Measurements from ENCODE around the gene NRXN3. TPM values are rescaled to one million over a fixed set of nuclear protein-coding genes. Genes with fewer than 3 reads are reported as not detected.

NRXN3 gene
- total and polyA plus RNA-seq, 4 donors: 0.07 to 1.2 (median 0.23) TPM

DNA sequence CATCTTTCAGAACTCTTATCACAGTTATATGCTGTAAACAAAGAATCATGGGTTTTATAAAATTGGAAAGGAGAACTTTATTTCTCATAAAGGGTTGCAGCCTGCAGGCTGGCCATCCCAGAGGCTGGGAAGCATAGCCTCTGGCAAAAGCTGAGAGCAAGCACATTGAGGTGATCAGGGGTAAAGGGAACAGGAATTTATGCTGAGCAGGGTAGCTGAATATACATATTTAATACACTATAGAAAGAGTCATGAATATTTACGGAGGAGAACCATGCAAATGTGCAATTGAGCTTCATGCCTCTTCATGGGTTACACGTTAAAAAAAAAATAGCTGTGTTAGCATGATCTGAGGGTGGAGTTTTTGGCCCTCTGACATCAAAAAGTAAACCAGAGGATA is 653.3 kb downstream of the NRXN3 start:
- DNase-seq (ENCODE audit: low spot score): no peak
- Histone ChIP-seq H3K36me3 (ENCODE audit: control insufficient read depth in 4 of 4, insufficient read depth in 3 of 4, low read depth in 1 of 4, low read length in 3 of 4) (no peaks in the 10 kb centered on the region), H3K9me3 (ENCODE audit: control insufficient read depth in 4 of 4, low read length in 3 of 4) (no peaks in the 10 kb centered on the region), H3K27me3 (ENCODE audit: control insufficient read depth in 4 of 4, insufficient read depth in 4 of 4, low read length in 3 of 4) (peaks cover 0 to 3% (median 0%) of the 10 kb centered on the region in 4 donors), H3K27ac (ENCODE audit: low read depth in 1 of 2, low read length in 2 of 2) (no peak overlapping the region), H3K4me3 (ENCODE audit: low read depth in 1 of 3, low read length in 3 of 3) (no peak overlapping the region), H3K4me1 (ENCODE audit: control insufficient read depth in 4 of 4, insufficient read depth in 4 of 4, low read length in 3 of 4) (no peaks in the 10 kb centered on the region), H3K9ac (ENCODE audit: low read depth in 1 of 2, low read length in 2 of 2) (no peak overlapping the region)
- WGBS: 58% methylated on average over 2 of the region's 2 CpGs
- TF ChIP-seq, protein P1, sequence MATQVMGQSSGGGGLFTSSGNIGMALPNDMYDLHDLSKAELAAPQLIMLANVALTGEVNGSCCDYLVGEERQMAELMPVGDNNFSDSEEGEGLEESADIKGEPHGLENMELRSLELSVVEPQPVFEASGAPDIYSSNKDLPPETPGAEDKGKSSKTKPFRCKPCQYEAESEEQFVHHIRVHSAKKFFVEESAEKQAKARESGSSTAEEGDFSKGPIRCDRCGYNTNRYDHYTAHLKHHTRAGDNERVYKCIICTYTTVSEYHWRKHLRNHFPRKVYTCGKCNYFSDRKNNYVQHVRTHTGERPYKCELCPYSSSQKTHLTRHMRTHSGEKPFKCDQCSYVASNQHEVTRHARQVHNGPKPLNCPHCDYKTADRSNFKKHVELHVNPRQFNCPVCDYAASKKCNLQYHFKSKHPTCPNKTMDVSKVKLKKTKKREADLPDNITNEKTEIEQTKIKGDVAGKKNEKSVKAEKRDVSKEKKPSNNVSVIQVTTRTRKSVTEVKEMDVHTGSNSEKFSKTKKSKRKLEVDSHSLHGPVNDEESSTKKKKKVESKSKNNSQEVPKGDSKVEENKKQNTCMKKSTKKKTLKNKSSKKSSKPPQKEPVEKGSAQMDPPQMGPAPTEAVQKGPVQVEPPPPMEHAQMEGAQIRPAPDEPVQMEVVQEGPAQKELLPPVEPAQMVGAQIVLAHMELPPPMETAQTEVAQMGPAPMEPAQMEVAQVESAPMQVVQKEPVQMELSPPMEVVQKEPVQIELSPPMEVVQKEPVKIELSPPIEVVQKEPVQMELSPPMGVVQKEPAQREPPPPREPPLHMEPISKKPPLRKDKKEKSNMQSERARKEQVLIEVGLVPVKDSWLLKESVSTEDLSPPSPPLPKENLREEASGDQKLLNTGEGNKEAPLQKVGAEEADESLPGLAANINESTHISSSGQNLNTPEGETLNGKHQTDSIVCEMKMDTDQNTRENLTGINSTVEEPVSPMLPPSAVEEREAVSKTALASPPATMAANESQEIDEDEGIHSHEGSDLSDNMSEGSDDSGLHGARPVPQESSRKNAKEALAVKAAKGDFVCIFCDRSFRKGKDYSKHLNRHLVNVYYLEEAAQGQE (IDR thresholded peaks at IDR 0.05): no peak
- TF ChIP-seq RXRA (IDR thresholded peaks at IDR 0.05) (no peak), FOXA1 (IDR thresholded peaks at IDR 0.05) (no peak), EGR1 (IDR thresholded peaks at IDR 0.05; ENCODE audit: low read depth in 2 of 2) (no peak)
- TF ChIP-seq, protein P2, sequence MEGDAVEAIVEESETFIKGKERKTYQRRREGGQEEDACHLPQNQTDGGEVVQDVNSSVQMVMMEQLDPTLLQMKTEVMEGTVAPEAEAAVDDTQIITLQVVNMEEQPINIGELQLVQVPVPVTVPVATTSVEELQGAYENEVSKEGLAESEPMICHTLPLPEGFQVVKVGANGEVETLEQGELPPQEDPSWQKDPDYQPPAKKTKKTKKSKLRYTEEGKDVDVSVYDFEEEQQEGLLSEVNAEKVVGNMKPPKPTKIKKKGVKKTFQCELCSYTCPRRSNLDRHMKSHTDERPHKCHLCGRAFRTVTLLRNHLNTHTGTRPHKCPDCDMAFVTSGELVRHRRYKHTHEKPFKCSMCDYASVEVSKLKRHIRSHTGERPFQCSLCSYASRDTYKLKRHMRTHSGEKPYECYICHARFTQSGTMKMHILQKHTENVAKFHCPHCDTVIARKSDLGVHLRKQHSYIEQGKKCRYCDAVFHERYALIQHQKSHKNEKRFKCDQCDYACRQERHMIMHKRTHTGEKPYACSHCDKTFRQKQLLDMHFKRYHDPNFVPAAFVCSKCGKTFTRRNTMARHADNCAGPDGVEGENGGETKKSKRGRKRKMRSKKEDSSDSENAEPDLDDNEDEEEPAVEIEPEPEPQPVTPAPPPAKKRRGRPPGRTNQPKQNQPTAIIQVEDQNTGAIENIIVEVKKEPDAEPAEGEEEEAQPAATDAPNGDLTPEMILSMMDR (IDR thresholded peaks at IDR 0.05; ENCODE audit: low read depth, low read length, missing input control): no peak
- TF ChIP-seq, protein P3, sequence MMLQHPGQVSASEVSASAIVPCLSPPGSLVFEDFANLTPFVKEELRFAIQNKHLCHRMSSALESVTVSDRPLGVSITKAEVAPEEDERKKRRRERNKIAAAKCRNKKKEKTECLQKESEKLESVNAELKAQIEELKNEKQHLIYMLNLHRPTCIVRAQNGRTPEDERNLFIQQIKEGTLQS (IDR thresholded peaks at IDR 0.05): no peak
- TF ChIP-seq, protein P4, sequence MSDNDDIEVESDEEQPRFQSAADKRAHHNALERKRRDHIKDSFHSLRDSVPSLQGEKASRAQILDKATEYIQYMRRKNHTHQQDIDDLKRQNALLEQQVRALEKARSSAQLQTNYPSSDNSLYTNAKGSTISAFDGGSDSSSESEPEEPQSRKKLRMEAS (IDR thresholded peaks at IDR 0.05): no peak

DNA sequence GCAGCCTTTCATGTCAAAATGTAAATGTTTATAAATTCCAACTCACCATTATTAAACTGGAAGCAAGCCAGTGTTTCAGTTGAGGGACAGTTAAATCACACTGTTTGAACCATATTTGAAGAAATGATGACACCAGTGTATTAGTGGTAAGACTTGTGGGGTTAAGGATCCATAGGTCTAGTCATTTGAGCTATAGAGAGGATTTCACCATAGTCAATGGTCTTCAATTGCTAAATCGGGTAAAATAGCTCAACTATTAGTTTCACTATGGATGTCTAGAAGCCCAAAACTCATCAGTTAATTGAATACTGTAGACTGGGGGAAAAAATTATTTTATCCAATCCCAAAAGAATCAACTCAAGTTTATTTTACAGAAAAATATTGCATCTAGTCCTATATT is 659.1 kb downstream of the NRXN3 start:
- TF ChIP-seq NR2F2 (IDR thresholded peaks at IDR 0.05) (no peak), RXRA (IDR thresholded peaks at IDR 0.05) (no peak), GABPA (IDR thresholded peaks at IDR 0.05 in 1 of 2, conservative IDR thresholded peaks at IDR 0.05 in 1 of 2) (no peak), JUND (IDR thresholded peaks at IDR 0.05) (no peak)
- TF ChIP-seq, protein P2 (IDR thresholded peaks at IDR 0.05; ENCODE audit: low read depth, low read length, missing input control): no peak
- Histone ChIP-seq H3K36me3 (ENCODE audit: control insufficient read depth in 4 of 4, insufficient read depth in 3 of 4, low read depth in 1 of 4, low read length in 3 of 4) (no peaks in the 10 kb centered on the region), H3K27me3 (ENCODE audit: control insufficient read depth in 4 of 4, insufficient read depth in 4 of 4, low read length in 3 of 4) (no peaks in the 10 kb centered on the region), H3K4me3 (ENCODE audit: low read depth in 1 of 3, low read length in 3 of 3) (no peak overlapping the region), H3K4me1 (ENCODE audit: control insufficient read depth in 4 of 4, insufficient read depth in 4 of 4, low read length in 3 of 4) (no peaks in the 10 kb centered on the region), H3K9me3 (ENCODE audit: control insufficient read depth in 4 of 4, low read length in 3 of 4) (no peaks in the 10 kb centered on the region), H3K9ac (ENCODE audit: low read depth in 1 of 2, low read length in 2 of 2) (no peak overlapping the region), H3K27ac (ENCODE audit: low read depth in 1 of 2, low read length in 2 of 2) (no peak overlapping the region)
- WGBS: 79% methylated on average over 1 of the region's 1 CpG
- no peak for DNase-seq (ENCODE audit: low spot score)
